GM18907 (cell line): Measurements from ENCODE around the gene HOXA10.

Experiments used
- ATAC-seq: cut with Tn5 transposase; IDR thresholded peaks from one replicate; pipeline ENCODE4 v1.9.1; 2021; ENCODE audit warnings: mild to moderate bottlenecking, moderate library complexity; ENCODE audit not compliant: unreplicated experiment

The HOXA10 gene

DNA sequence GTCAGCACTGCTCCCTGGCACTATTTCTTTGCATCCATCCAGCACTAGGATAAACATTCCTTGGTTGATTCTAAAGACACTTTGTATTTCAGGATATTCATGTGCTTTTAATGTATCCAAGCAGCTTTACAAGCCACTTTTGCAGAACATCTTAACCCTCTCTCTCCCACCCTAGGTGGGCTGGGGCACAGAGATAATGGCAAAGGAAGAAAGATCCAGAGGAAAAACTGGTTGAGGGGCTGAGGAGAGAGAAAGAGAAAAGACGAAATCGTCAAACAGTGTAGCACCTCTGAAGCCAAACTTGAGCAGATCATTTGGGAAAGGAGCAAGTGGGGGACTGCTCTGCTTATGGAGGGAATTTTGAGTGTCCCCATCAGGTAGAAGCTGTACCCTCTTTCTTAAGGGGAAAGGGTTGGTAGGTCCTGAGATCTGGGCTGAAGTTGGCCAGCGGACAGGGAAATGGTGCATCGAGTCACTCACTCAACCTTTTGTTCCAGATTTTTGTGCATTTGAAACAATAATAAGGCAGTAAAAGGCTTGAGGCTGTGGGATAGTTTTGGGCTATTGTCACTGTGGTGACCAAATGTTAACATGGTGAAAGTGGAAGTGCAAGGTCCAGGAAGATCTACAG, 30.0 kb upstream of the HOXA10 start:
- ATAC-seq = no peak

DNA sequence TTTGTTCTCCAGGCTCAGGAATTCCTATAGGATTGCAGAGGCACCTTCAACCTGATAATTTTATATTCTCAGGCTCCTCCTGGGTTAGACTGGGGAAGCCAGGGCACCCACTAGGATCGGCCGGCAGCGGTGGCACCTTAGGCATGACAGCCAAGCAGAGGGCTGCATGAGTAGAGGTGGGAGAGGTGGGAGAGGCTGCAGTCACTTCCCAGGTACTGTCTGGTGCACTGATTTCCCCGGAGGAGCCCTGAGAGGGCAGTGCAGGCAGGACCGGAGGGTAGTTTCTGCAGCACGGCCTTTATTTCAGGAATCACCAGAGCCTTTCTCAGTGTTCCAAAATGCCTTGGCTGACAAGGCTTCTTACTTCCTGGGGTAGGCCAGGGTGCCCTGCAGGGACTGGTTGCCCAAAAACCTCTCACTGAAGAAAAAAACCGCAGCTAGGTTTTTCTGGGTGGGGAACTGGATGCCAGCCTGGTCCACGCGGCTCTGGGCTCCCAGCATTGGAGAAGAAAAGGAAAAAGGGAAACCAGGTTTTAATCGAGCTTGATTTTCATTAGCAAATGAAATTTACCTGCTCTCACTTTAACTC, 29.3 kb upstream of the HOXA10 start:
- no peak for ATAC-seq

DNA sequence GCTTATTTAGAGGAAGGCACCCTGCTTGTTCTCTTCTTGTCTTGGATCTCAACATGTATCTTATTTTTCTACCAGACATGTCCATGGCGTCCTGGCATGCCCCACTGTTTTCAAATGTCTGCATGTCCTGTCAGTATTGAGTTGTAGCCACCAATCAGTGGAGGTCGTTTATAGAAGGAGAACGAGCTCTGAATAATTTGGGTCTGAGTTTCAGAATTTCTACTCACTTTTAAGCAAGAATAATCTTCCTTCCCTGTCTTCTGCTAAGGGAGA, 28.7 kb upstream of the HOXA10 start:
- ATAC-seq = no peak

DNA sequence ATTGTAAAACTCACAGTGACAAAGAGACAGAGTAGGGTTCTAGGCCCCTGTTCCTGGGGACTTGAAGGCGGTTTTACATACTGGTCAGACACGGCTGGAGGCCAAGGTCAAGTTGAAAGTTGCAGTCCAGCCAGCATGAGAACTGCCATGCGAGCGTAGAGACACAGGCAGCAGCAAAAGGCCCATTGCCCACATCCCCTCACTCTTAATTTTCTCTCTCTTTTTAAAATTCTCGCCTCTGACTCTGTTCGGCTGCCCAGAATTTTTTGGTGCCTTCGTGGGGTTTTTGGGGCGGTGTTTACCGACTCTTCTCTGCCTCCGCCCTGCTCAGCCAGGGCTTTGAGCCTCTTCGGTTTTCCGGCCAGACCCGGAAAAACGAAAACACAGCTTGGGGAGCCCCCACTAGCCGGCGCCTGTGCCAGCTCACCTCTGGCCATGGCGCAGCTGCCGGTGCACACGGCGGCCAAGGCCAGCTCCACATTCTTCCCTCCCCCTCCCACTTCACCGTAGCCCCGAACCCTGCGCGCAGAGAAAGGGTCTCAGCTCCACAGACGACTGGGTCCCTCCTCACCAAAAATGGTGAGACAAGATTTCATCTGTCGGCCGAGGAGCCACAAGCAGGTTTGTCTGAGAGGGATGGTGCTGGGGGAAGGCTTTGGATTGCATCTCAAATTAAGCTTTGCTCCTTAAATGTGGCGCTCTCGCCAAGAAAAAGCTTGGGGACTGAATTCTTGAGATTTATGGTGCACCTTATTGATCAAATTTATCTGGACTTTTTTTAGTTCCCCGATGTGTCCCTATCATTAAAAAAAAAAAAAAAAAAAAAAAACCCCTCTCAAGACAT, 28.1 kb upstream of the HOXA10 start:
- ATAC-seq = no peak

DNA sequence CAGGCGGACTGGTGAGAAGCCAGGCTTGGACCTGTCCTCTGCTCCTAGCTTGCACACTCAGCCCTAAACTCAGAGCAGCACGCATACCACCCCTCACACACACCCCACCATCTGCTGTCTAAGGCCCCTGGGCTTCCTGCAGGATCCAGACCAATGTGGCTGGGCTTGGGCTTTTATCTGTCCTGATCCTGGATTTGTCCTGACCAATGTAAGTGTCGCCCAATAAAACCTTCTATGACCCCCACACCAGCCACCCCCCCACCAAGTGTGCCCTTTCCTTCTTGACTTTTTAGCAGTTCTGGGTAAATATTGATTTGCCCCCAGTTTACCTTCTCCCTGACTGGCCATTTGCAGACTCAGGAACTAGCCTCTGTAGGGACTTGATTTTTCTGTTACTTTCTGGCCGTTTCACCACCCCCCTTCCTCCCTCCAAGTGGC, 27.5 kb upstream of the HOXA10 start:
- no peak for ATAC-seq

DNA sequence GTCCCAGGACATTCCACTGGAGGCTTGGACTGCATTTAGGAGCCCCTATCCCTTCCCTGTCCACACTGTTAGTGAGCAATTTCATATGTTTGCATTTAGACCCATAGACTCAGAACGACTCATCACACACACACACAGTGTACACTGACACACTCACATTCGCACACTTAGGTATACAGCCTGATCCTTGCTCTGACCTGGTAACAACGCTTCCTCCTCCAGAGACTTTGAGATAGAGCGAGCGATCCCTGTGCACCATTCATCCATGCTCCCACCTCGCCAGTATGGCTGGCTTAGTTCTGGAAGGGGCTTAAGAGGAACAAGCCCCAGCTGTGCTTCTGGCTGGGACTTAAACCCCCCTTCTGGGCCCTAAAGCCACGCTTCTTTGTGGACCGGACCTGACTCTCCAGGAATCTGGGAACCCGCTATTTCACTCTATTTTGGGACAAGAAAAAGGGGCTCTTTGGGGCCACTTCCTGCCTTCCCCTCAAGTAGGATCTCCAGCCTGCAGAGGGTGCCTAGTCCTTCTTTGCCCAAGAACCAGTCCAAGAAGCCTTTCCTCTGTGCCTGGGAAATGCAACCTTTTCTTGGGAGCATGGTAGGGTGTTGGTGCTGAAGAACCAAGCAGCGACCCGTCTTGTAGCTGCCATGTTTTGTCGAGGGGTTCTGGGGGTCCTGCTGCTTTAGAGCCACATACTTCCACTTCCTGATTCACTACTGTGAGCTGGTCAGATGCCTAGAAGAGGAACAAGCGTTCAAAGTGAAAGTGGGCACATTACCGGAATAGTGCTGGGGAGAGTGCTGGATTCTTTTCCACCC, 26.9 kb upstream of the HOXA10 start:
- no peak for ATAC-seq

DNA sequence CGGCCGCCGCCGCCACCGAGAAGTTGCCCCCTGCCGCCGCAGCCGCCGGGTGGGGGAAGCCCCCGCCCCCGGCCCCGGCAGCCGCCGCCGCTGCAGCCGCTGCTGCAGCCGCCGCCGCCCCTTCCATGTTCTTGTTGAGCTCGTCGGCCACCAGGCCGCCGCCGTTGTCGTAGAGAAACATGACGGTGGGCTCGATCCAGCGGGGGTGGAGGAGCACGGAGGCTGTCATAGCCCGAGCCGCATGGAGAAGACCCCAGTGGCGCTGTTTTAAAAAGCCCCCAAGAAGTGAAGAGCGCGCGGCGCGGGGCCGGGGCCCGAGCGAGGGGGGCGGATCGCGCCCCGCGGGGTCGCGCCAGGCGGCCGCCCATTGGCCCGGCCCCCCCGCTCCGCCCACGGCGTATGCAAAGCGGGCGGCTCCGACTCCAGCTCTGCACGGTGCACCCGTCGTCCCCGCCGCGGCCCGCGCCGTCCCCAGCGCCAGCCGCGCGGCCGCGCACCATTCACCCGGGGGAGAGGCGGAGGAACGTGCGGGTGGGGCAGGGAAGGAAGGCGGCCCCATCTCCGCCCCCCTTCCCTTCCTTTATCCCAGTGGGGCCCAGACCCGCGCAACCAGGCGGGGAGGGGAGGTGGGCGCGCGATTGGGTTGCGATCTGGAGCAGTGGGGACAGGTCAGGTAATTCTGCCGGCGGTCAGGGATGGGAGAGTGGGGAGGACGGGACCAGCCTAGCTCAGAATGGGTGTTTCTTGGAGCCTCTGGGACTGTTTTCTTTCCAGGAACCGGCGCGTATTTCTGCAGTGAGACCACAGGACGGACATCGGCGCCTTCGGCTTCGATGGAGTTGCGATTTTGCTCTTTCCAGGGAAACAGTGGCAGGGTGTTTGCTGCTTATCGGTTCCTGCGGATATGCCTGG, 26.0 kb upstream of the HOXA10 start, which contains the start of gene HOXA13:
Gene HOXA13, minus strand, starts transcription at position 243 of the 912 bp plus-strand sequence. Its CDS starts 14 bp downstream, at position 229.
- no peak for ATAC-seq

DNA sequence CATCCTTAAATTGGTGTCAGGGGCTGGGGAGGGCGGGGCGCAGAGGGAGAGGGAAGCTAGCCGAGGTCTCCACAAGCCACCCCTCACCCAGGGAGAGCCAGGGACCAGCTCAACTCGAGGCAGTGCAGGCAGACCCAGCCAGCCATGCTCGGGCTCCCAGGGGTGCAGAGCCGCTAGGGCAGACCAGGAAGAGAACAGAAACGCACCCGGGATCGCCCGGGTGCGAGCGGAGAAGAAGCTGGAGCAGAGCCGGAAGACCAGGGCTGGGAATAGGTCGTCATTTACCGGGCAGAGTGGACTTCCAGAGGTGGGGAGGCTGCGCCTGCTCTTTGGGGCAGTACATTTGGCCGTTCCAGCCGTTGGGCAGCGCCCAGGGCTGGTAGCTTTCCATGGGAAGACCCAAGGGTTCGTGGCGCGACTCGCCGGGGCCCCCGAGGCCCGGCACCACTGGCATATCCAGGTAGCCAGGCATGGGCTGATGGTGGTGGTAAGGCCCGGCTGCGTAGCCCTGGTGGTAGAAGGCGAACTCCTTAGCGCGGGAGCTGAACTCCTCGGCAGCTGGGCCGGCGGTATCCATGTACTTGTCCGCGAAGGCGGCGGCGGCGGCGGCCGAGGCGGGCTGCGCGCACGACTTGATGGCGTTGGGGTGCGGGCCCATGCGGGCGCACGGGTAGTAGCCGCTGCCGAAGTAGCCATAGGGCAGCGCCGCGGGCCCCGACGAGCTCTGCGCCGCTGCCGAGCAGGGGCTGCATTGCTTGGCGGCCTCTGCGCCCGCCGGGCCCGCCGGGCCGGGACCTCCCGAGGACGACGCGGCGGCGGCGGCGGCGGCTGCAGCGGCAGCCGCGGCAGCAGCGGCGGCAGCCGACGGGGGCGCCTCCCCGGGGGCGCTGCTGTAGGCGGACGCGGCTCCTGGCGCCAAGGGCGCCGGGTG, 25.0 kb upstream of the HOXA10 start:
- no peak for ATAC-seq

DNA sequence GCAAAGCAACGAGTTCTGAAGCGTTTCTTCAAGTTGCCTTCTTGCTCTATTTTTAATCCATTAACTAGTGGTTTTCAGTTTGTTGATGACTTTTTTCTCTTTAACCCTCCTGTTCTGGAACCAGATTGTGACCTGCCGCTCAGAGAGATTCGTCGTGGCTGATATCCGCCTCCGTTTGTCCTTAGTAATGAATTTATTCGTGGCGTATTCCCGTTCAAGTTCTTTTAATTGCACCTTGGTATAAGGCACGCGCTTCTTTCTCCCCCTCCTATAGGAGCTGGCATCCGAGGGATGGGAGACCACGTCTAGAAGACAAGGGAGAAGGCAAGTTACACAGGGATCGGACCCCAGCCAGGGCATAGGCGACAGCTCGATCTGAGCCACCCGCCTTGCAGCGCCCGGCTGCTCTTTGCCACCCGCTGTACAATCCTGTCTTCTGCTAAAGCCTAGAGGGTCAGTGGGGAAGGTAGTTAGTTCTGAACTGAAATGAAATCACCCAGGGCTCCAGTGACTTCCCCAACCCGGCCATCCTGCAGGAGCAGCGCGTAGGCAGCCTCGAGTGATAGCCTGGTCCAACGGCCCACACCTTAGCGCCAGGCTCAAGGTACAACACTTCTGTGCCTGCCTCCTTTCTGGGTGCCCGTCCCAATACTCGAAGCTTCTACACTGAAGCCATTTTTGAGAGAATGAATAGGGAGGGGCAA, 24.2 kb upstream of the HOXA10 start:
- ATAC-seq = no peak

DNA sequence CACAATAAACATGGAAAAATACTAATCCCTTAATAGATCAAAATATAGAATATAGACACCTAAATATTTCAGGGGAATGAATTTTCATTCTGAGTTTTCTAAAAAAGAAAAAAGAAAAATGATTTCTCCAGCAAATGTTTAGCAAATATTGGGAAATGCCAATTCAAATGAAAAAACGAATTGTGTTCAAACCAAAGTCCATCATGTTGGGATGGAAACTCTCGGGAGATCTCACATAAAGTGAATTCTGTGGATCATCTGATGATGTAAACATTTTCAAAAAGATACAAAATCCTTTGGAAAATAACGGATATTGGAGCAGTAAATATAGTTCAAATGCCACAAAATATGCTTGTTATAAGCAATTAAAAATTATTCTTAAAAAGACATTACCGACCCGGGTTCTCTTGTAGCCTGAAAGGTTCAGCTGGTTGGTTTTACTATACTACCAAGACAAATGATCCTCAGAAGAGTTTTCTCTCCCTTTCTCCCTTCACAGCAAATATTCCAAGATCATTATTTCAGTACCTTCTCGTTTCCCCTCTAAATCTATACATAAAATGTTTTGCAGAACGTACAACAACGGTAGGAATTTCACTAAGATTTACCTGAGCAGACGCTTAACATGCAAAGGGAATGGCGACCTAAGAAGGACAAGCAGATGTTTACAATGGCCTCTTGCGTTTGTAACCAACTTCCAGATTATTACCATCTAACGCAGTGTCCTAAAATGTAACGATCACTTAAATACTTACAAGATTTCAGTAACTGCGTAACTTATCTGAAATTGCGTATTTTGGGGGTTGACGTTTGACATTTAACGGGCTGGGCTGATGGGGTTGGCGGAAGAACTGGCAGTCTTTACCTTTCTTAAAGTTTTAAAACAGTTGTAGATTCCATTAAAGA, 23.3 kb upstream of the HOXA10 start:
- no peak for ATAC-seq

DNA sequence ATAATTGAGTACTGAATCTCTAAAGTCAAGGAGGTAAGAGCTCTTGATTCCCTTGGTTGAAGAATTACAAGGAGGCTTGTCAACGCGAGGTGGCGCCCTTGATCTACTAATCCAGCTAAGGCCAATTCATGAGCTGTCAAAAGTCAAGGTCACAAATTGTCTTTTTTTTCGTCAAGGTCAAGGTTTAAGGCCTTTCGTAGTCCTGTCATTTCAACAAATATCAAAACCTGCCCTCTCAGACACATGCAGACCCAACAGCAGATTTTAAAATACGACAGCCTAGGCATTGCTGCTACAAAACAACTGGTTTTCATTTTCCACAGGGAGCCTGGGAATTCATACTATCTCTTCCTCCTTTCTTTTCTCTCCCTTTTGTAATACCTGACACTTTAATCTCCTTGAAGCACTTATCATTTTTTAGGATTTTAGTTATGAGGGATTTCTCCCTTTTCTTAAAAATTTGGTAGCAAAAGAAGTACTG, 22.2 kb upstream of the HOXA10 start:
- ATAC-seq = no peak

DNA sequence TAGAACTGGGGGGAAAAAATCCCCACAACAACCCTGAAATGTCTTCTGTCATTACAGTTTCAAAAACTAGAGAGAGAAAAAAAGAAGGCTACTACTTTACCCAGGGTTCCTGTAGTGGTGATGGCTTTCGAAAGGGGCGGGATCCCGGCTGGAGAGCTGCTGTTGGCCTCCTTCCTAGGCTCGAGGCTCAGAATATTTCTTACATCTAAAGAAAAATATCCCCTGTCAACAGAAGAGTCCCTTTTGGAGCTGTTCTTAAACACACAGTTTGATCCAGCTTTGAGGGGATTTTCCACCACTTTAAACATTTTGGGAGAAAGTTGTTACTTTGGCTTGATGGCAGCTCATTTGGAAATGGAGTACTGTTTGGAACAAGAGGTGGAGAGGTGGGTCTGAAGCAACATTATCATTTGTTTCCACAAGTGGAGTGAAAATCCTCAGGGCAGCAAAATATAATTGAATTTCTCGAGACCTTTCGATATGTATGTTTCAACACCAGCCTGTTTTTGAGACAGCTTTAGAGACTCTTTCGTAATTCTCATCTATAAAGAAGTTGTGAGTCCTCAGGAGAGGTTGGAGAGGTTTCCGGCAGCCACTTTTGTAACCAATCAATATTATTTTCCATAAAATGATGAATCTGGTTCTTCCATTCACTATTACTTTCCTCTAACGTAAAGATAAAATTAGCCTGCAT, 20.7 kb upstream of the HOXA10 start:
- no peak for ATAC-seq

DNA sequence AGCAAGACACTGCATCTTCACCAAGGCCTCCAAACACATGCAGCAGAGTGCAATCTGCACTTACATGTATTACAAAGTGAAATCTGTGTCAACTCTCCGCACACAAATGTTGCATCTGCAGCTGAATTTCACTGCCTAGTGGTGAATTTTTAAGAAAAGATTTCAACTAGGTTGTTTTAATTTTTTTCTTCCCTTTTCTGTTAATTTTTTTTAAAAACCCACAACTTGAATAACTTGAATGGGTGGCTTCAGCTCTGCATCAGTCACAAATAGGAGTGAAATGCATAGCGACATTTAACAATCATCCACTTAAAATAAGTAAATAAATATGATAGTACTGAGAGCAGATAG, 19.9 kb upstream of the HOXA10 start:
- no peak for ATAC-seq

DNA sequence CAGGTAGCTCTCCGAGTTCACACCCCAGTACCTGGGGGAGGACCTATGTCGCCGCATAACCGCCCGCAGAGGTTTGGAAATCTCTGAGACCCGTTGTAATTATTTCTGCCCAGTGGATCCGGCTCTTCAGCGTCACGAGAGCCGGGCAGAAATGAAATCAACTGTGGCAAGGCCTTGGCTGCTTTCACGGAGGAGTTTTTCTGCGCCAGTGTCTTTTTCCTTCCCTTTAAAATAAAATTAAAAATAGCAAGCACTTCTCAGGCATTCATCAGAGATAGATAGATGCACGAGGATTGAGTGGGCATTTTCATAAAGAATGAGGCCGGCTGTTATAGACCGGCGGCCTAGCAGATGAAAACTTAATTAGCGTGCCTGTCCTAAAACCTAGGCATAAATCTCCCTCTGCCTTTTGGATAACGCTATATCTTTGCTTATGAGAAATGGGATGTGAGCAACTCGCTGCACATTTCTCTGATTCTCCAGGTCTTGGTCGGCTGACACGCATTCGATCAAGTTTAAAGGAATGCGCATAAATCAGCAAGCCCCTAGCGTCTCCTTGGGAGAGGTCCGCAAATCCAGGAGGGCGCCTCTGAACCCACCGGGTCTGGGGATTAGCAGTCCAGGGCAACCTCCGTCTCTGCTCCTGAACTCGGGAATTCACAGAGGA, 19.3 kb upstream of the HOXA10 start:
- no peak for ATAC-seq

DNA sequence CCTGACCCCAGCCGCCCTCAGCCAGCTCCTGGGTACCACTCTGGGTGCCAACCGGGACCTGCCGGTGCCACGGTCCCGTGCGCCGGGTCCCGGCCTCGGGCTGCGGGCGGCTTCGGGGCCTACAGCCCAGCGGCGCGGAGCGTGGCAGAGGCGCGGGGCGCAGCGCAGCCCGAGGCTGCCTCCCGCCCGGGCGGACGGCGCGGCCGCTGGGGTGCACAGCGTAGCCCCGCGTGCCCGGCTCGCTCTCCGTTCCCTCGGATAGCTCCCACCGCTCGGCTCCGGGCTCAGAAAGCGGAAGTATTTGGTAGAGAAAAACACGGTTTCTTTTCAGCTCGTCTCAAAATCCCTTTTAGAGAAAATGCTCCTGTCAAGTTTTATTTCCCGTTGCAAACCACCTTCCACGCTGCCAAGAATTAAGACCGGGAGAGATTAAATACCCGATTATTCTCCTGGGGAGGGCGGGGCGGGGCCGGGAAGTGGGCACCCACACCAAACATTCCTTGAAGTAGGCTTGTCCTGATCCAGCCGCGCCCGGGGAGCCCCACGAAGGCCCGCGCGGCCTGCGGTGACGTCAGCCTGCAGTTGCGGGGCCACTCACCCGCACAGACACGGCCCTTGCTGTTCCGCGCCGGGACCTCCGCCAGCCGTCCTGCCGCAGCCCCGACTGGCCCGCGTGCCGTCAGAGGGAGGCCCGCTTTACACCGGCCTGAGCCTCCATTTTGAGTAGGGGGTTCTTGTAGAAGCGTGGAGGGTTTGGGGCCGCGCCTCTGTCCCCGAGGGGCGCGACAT, 18.6 kb upstream of the HOXA10 start:
- ATAC-seq = no peak
